ENCODE results near the gene ANXA2R.
"Not testable (repeated sequence)": the region's sequence is repeated elsewhere in the genome, so short reads cannot be mapped to it uniquely, and the experiment has no call there.

ANXA2R gene

DNA sequence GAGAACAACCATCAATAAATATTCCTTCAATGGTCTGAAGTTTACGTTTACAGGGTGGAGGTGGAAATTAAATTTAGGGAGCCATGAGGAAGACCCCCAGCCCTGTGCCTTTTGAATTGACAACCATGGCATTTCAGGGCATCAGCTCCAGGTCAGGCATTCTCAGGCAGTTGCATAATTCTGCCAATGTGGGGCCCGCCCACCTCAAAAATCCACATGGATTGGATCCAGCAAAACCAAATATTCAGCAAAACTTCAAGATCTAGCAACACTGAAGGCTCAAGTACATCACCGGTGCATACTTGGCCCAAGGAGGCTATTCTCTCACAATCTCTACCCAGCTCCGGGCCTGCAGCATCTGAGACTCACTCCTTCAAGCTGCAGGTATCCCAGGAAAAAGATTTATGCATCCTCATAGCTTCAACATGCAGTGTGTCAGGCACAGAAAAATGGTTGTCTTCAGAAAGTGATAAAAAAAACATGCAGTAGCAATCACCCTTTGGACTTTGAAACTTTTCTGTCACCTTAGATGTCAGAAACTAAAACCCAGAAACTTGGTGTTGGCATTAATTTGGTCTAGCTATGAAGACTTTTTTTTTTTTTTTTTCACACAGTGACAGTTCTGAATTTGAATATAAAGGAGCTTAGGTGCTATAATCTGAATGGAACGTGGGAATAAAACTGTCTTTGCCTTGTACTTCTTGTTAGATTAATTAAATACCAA, 21.4 kb upstream of the ANXA2R start:
- DNase-seq (ENCODE audit: low read depth in 2 of 3, low spot score in 2 of 3), result no peak

DNA sequence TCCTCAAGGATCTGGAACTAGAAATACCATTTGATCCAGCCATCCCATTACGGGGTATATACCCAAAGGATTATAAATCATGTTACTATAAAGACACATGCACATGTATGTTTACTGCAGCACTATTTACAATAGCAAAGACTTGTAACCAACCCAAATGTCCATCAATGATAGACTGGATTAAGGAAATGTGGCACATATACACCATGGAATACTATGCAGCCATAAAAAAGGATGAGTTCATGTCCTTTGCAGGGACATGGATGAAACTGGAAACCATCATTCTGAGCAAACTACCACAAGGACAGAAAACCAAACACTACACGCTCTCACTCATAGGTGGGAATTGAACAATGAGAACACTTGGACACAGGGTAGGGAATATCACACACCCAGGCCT, 19.9 kb upstream of the ANXA2R start:
- DNase-seq (ENCODE audit: low read depth in 2 of 3, low spot score in 2 of 3), result not testable (repeated sequence)

DNA sequence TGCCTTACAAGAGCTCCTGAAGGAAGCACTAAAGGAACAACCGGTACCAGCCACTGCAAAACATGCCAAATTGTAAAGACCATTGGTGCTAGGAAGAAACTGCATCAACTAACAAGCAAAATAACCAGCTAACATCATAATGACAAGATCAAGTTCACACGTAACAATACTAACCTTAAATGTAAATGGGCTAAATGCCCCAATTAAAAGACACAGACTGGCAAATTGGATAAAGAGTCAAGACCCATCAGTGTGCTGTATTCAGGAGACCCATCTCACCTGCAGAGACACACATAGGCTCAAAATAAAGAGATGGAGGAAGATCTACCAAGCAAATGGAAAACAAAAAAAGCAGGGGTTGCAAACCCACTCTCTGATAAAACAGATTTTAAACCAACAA, 15.0 kb upstream of the ANXA2R start:
- DNase-seq (ENCODE audit: low read depth in 2 of 3, low spot score in 2 of 3), result not testable (repeated sequence)

DNA sequence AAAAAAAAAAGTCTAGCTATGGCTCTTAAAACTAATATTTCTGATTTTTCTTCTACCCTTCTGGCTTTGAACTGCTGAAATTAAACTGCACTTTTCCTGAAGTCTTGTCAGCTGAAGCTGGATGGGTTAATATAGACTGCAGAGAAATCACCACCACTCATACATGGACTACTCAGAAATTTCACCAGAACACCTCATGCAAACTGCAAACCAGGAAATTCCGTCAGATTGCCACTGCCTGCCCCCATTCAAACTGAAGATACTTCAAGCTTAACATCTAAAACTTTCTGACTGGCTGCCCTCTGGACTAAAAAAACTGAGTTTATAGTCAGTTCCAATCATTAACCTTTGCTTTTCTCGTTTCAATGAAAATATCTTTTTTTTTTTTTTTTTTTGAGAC, 11.6 kb upstream of the ANXA2R start:
- no peak for DNase-seq (ENCODE audit: low read depth in 2 of 3, low spot score in 2 of 3)

DNA sequence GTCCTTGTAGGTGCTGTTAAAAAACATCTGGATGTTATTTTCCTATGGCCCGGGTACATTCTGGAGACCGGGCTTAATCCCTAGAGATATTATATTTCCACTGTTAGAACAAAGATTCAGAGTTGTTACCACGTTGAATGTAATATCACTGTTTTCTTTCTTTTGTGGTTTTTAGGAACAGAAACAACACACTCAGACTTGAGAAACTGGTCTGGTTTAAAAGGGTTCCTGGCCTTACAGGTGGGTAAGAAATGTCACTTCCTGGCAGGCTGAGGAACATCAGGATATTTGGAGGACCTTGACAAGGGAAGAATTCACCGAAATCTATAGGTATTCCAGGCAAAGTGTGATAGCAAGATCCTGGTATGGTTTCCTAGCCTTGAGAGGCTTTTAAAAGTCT, 10.3 kb upstream of the ANXA2R start:
- DNase-seq (ENCODE audit: low read depth in 2 of 3, low spot score in 2 of 3), result no peak

DNA sequence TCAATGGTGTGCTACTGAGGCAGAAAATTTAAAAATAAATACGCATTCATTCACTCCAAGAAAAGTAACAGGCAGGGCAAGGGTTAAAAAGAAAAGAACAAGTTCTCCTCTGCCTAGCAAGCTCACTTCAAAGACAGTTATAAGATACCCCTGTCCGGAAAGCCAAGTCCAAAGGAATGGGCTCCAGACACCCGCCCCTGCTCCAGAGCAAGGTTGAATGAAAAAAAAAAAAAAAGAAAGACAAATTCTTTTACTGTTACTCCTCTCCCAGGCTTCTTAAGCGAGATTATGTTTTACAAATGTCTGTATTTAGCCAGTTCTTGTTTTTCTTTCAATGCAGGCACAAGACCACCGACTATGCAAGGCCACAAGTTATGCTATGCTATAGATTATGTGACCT, 9.1 kb upstream of the ANXA2R start:
- DNase-seq (ENCODE audit: low read depth in 2 of 3, low spot score in 2 of 3), result no peak

DNA sequence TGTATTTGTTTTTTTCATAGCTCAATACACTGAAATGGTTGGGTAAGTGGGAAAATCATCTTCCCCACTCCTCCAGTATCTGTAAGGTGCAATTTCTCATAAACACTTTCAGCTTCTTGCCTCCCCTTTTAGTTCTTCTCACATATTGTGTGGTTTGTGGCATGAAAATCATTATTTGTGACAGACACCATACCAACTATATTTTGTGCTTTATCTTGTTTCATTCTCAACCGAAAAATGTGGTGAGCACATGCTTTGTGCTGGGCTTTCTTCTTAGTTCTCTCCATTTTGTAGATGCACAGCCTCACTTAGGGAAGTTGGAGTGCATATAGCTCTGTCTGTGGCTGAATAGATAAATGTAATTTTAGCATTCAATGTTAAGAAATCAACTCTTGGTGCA, 6.4 kb upstream of the ANXA2R start:
- DNase-seq (ENCODE audit: low read depth in 2 of 3, low spot score in 2 of 3), result no peak

DNA sequence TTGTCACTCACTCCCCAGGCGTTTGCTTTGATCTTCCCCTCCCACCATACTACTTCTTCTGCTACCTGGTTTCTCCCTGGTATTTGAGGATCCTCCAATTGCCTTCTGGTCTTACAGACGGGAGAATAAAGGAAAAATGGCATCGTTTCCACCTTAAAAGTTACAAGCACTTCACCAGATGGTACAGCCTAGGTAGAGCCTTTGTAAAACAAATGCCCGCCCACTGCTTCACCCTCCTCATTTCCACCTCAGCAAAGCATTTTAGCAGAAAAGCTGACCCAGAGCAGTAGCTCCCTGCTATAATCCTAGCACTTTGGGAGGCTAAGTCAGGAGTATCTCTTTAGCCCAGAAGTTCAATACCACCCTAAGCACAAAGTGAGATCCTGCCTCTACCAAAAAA, 5.1 kb upstream of the ANXA2R start:
- DNase-seq (ENCODE audit: low read depth in 2 of 3, low spot score in 2 of 3), result no peak

DNA sequence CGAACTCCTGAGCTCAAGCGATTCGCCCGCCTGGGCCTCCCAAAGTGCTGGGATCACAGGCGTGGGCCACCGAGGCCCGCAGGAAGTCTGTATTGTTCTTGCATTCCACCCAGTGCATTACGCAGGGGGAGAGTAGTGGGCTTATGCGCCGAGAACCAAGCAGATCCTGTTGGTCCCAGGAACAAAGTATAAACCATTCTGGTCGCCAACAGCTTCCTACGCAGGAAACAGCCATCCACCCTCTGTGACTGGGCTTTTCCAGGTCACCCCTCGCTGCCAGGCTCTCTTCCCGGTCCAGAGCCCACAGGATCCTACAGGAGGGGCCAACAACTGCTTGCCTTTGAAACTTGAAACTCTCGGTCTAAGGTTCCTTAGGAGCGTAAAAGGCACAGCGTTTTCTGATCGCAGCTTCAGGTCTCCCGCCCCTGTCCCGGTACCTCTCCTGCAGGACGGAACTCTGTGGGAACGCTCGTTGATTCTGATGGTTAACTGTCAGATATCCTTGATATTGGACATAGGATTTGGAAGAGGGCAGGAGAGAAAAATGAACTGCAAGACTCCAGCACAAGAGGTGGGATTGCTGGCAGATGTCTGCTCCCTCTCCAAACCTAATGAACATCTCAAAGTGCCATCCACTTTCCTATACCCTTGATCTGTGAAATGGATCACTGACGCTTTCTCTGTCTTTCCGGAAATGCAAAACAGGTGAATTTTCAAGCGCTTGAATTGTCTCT, 4.2 kb upstream of the ANXA2R start:
- no peak for DNase-seq (ENCODE audit: low read depth in 2 of 3, low spot score in 2 of 3)

DNA sequence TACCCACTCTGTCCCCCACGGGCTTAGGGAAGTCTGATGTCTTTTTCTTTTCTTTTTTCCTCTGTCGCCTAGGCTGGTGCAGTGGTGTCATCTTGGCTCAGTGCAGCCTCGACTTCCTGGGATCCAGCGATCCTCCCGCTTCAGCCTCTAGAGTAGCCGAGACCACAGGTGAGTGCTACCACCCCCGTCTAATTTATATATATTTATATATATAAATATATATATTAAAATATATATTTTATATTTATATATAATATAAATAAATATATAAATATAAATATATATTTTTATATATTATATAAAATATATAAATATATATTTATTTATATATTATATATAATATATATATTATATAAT, 3.3 kb upstream of the ANXA2R start:
- no peak for DNase-seq (ENCODE audit: low read depth in 2 of 3, low spot score in 2 of 3)

DNA sequence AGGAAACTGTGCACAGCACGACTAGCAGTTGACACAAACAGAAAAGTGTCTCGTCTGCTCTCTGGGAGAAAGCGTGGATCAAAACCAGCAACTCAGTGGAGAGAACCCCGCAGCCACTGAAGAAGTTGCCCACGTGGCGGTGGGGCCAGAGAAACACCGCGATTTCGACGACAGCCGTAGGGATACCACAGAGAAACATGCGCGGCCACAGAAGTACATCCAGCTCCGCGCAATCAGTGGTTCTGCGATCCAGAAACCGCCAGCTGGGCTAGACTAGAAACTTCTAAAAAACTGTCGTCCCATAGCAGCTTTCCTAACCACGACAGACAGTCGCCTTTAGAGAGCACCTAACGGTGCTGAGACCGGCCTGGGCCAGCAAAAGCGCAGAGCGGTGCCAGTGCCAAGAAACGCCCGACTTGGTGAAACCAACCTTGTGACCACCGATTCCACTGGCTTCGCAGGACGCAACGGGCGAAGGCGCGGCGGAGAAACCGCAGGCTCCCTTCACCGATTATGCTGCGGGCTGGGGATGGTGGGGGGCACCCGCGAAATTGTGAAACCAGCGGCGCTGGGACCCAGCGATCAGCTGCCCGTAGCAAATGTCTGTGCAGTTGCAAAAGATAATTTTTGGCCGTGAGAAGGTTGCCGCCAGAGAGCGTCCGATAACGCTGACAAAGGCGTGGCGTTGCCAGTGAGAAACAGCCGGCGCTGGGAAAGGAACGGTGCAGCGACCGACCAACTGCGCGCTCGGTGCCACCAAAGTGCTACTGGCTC, 2.7 kb upstream of the ANXA2R start:
- DNase-seq (ENCODE audit: low read depth in 2 of 3, low spot score in 2 of 3), result peak in 1 of 3 experiments; percentile 43

DNA sequence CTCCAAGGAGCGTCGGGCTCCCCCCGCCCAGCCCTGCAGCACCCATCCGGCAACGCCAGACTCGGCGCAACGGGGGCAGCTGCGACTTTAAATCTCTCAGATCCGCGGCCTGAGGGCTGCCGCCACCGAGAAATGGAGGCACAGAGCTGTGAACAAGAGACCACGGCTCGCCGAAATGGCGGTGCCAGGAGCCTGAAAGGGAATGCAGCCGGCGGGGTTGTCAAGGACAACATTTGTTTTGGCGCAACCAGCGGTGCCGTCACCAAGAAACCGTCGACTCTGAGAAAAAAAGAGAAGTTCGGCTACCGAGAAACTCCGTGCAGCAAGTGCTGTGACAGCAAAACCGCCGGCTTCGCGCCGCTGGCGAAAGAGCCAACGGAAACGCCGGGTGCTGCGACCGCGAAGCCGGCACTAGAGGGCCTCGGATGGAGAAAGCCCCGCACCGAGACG, 2.1 kb upstream of the ANXA2R start:
- peak in 2 of 3 experiments; percentile 61 to 65 for DNase-seq (ENCODE audit: low read depth in 2 of 3, low spot score in 2 of 3)

DNA sequence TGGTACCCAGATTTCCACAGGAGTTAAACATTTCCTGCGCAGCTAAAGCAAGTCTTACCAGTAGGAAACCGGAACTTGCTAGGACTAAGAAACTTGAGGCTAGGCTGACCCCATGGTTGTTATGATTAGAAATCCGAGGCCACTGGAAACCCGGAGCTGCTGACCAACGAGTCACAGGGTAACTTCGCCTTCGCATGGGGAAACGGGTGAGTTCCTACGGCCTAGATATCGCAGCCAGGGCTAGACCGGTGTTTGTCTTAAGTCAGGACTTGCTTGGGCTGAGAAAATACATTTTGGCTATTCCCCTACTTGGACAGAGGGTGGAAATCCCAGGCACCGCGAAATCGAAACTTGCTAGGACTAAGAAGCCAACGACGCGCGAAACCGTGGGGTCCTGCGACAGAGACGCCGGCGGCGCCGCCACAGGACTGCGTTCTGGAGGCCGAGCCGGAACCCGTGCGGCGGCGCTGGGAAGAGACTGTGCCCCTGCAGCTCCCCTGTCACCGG, 1.6 kb upstream of the ANXA2R start:
- no peak for DNase-seq (ENCODE audit: low read depth in 2 of 3, low spot score in 2 of 3)

DNA sequence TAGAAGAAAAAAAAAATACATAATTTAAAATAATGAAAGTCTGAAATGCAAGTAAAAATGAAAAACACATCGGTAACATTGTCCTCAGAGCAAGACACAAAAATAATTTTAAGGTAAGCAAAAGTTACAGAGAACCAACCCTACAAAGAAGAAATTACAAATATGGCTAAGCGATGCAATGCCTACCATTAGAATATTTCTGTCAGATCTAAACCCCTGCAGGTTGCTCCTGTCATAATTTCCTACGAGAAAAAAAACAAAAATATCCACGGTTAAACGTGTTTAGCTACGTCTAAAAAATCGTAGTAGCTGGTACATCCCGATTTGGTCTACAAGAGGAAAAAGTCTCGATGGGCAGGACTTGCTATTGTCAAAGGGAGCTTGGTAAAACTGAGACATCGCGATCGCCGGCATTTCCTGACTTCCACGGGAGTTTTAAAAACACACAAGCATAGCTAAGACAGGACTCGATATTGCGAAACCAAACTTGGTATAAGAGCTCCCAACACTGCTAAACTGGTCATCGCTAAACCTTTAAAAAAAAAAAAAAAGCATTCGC, 1.1 kb upstream of the ANXA2R start:
- DNase-seq (ENCODE audit: low read depth in 2 of 3, low spot score in 2 of 3), result no peak

DNA sequence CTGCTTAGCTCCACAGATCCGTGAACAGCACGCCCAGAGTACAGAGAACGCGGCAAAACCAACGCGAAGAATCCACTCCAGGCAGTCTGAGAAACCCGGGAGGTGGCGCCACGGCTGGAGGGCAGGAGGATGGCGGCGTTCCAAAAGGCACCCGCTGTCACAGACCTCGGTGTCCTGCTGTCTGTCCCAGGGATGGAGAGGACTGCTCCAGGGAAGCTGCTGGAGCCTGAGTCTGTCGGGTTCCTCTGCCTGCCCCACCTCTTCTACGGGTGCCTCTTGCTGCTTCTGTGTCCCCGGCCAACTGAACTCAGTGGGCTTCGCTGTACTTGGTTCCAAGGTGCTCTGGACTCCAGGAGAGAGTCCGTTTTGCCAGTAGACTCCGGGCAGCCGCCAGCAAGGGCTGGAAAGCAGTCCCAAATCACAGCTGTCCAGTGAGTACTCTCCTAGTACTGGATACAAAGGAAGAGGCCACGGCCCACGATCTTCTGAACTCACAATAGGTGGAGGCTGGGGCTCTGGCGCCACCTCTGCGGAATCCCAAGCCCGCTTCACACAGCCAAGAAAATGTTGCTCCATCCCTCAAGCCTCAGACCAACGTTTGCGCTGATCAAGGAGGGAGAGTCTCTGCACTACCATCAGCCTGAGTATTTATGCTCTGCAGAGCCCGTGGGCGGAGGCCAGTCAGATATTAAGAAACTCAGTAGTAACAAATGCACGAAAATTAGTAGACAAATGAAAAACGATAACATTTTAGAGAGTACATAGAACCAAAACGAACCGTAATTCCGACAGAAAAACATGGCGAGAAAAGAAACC, 440 bp downstream of the ANXA2R start:
- no peak for DNase-seq (ENCODE audit: low read depth in 2 of 3, low spot score in 2 of 3)

DNA sequence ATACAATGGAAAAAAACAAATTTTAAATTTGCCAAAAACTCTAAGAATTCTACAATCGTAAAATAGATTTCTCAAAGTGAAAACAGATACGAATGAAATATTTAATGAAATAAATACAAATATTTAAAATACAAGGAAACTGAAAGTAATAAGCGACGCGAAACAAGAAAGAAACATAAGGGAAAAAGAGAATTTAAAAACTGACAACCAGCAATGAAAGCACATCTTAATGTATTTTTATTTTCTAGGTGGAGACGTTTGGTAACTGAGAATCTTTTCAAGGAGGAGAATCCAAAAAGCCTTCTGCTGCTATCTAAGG, 1.0 kb downstream of the ANXA2R start:
- DNase-seq (ENCODE audit: low read depth in 2 of 3, low spot score in 2 of 3), result no peak

DNA sequence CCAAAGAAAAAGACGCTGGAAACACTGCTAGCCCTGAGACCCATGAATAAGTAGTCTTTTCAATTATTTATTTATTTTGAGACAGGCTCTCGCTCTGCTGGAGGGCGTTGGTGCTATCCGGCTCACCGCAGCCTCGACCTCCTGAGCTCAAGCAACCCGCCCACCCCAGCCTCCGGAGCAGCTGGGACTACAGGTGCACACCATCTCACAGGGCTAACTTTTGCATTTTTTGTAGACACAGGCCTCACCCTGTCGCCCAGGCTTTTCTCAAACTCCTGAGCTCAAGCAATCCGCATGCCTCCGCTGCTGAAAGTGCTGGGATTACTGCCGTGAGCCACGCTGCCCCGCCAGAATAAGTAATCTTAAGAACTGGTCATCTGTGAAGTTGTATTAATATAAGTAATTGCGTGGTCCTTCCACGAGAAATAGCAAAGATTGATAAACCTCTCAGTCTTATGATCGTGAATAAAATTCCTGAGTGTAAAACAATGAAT, 1.6 kb downstream of the ANXA2R start:
- DNase-seq (ENCODE audit: low read depth in 2 of 3, low spot score in 2 of 3), result no peak

DNA sequence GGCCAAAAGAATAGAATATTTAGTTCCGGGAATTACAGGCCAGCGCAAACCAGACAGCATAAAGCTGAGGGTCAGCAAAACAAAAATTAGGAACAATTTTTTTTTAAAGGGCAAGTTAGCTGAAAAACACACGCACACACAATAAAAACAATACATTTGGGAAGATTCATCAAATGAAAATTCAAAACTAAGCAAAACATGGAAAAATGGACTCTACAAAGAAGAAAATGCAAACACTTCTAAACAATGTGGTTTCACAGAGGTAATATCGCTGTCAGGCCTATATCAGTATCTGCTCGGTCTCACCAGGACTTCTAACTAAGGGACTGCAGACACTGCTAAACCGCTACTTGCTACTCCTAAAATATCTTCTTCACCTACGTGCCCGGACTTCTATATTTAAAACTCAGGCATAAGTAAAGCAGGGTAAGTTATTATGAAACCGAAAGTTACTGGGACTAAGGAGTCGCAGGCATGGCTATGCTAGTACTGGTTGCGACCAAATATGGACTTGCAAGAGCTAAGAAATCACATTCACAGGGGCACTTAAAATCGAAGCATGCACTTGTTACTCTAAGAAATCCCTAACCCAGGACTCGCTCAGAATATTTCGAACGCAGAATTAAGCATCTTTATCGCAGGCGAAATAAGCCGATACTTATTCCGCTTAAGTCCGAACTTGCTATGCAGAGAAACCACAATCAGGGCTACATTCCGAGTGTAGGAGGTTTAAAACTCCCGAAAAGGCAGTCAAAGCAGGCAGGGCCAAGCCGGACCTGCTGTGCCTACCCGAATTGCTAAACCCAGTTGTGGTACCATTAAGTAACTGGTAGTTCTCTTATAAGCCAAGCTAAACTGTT, 2.3 kb downstream of the ANXA2R start:
- no peak for DNase-seq (ENCODE audit: low read depth in 2 of 3, low spot score in 2 of 3)

DNA sequence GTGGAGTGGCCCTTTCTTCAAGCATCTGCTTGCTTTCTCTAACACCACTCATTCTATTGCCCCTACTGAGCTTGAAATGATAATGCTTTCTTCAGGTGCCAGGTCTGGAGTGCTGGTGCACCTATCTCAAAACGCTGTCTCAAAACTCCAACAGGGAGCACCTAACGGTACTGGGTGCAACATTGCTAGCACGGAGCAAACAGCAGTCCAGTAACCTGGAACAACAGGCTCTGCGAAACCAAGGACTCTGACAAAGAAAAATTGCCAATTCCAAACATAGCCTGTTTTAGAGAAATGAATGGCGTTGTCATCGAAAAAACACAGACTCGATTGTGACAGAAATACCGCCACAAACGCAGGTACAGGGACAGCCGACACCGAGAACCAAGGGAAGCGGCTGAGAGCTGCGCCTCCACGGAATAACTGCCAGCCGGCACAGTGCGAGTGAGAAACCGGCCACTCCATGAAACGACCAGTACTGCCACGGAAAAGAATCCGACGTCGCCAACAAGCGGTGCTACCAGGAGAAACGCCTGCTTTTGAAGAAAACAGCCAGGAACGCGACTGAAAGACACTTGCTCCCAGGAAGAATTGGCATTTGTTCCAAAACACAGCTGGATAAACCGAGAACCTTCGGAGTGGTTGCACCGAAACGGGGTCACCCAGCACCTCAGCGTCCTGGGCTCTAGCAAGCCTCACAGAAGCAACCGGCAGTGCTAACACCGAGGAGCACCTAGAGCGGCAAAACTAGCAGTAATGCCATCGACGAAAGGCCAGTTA, 3.1 kb downstream of the ANXA2R start:
- no peak for DNase-seq (ENCODE audit: low read depth in 2 of 3, low spot score in 2 of 3)

All from activated CD8-positive, alpha-beta memory T cell treated with anti-CD3 and anti-CD28 coated beads for 48 hours (primary cell).